Measurements from ENCODE around the gene SHMT1.

SHMT1 gene

DNA sequence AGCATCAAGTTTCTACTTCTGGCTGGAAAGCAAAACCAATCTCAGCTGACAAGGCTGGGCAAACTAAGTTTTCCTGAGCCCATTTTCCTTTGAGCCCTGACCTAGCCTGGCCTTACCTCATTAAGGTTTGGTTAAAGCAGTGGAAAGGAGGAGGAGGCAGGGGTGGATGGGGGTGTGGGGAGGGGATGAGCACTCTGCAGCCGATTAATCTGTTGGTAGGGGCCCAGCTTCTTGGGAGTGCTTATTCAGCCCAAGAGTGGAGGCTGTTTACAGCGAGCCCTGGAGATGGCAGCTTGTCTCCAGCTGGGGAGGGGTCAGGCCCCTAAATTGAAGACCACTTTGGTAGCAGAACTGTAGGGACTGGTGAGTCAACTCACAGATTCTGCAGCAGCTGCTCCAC lies 36.3 kb downstream of the SHMT1 start:
- DNase-seq (ENCODE audit: extremely low read depth, insufficient read length), result no peak
- TF ChIP-seq, protein P1, sequence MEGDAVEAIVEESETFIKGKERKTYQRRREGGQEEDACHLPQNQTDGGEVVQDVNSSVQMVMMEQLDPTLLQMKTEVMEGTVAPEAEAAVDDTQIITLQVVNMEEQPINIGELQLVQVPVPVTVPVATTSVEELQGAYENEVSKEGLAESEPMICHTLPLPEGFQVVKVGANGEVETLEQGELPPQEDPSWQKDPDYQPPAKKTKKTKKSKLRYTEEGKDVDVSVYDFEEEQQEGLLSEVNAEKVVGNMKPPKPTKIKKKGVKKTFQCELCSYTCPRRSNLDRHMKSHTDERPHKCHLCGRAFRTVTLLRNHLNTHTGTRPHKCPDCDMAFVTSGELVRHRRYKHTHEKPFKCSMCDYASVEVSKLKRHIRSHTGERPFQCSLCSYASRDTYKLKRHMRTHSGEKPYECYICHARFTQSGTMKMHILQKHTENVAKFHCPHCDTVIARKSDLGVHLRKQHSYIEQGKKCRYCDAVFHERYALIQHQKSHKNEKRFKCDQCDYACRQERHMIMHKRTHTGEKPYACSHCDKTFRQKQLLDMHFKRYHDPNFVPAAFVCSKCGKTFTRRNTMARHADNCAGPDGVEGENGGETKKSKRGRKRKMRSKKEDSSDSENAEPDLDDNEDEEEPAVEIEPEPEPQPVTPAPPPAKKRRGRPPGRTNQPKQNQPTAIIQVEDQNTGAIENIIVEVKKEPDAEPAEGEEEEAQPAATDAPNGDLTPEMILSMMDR (IDR thresholded peaks at IDR 0.05; ENCODE audit: insufficient read depth, low read length, poor library complexity, severe bottlenecking), result no peak

DNA sequence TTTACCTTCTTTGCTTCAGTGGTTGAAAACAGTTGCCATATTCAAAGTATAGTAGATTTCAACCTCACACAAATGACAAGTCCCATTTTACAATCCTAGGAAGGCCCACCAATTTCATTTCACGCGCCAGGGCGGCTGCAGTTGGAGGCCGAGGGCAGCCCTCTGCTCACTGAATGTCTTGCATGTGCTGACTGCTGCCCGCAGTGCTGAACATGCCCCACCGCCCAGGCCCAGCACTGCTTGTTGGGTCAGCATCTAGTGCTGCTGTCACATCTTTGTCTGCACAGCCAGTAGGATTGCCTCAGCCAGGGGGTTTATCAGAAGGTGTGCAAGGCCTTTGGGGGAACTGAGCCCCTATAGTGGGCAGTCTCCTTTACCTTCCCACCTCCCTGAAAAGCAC lies 36.8 kb downstream of the SHMT1 start:
- peaks cover 30% of the 10 kb centered on the region for H3K36me3 ChIP-seq (ENCODE audit: control insufficient read depth, insufficient read depth, low read length)

More for the DNA sequence above, 36.3 kb downstream of the SHMT1 start:
- Histone ChIP-seq H3K36me3 (ENCODE audit: control insufficient read depth, insufficient read depth, low read length) (peaks cover 30% of the 10 kb centered on the region), H3K4me3 (replicated peaks; ENCODE audit: low read depth, low read length) (no peak overlapping the region), H3K27me3 (replicated peaks; ENCODE audit: control insufficient read depth, insufficient read depth, low read length) (no peaks in the 10 kb centered on the region)

DNA sequence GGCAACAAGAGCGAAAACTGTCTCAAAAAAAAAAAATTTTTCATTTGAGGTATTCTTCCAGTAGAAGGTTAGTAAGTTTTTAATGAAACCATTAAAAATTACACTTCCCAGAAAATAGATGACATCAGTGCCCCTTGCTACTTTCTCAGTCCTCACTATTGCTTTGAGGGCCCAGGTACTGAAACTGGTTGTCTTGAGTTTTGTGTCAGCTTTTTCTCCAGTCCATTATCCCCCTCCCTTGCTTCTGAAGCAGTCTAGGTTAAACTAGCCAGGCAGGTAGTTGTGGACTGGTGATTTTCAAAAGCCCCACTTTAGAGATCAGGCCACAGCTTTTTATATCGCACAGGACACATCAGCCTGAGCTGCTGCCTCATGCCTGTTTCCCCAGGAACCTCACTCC lies 37.3 kb downstream of the SHMT1 start:
- no peak for DNase-seq (ENCODE audit: extremely low read depth, insufficient read length)
- Histone ChIP-seq H3K27me3 (replicated peaks; ENCODE audit: control insufficient read depth, insufficient read depth, low read length) (no peaks in the 10 kb centered on the region), H3K36me3 (ENCODE audit: control insufficient read depth, insufficient read depth, low read length) (peaks cover 27% of the 10 kb centered on the region), H3K4me3 (replicated peaks; ENCODE audit: low read depth, low read length) (no peak overlapping the region)
- TF ChIP-seq, protein P1 (IDR thresholded peaks at IDR 0.05; ENCODE audit: insufficient read depth, low read length, poor library complexity, severe bottlenecking), result no peak

More for the DNA sequence above, 36.8 kb downstream of the SHMT1 start:
- Histone ChIP-seq H3K27me3 (replicated peaks; ENCODE audit: control insufficient read depth, insufficient read depth, low read length) (no peaks in the 10 kb centered on the region), H3K4me3 (replicated peaks; ENCODE audit: low read depth, low read length) (no peak overlapping the region)
- no peak for DNase-seq (ENCODE audit: extremely low read depth, insufficient read length)
- TF ChIP-seq, protein P1 (IDR thresholded peaks at IDR 0.05; ENCODE audit: insufficient read depth, low read length, poor library complexity, severe bottlenecking), result no peak

DNA sequence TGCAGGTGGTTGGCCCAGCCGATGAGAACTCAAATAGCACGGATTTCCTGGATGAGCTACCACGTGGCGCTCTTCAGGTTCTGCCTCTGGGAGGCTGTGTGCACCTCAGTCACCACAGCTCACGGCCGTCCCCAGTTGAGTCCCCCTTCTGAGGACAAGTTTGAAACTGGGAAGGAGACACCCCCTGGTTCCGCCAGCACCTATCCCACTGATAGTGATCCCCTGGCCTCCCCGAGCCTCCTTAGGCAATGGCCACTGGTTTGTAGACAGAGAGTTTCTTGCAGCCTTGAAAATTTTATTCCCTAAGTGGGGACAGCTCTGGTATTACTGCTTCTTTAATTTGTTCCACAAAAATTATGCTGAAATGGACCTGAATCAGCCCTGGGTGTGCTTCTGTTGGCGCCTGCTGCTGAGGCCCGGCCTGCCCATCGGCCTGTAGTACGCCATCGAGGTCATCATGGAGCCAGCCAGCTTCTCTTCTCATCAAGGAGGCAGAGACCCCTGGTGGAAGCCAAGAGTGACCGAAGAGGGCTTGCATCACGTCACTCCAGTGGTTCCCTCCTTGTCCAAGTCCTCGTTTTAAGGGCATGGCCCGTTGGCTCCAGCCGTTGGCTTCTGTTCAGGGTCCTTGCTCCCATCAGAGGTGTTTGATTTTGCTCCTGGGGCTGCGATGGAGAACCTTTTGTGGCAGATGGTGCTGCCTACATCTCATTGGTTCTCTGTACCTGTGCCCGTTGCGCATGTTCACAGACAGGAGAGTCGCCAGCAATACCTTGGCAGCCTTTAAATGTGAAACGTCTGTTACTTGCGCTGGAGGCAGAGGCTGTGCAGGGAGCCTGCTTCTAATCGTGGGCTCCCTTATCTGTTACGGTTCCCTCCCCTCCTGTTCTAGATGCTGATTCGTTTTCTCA lies 39.0 kb downstream of the SHMT1 start:
- Histone ChIP-seq H3K27me3 (replicated peaks; ENCODE audit: control insufficient read depth, insufficient read depth, low read length) (no peaks in the 10 kb centered on the region), H3K36me3 (ENCODE audit: control insufficient read depth, insufficient read depth, low read length) (peaks cover 34% of the 10 kb centered on the region), H3K4me3 (replicated peaks; ENCODE audit: low read depth, low read length) (no peak overlapping the region)
- TF ChIP-seq, protein P1 (IDR thresholded peaks at IDR 0.05; ENCODE audit: insufficient read depth, low read length, poor library complexity, severe bottlenecking), result no peak
- no peak for DNase-seq (ENCODE audit: extremely low read depth, insufficient read length)

DNA sequence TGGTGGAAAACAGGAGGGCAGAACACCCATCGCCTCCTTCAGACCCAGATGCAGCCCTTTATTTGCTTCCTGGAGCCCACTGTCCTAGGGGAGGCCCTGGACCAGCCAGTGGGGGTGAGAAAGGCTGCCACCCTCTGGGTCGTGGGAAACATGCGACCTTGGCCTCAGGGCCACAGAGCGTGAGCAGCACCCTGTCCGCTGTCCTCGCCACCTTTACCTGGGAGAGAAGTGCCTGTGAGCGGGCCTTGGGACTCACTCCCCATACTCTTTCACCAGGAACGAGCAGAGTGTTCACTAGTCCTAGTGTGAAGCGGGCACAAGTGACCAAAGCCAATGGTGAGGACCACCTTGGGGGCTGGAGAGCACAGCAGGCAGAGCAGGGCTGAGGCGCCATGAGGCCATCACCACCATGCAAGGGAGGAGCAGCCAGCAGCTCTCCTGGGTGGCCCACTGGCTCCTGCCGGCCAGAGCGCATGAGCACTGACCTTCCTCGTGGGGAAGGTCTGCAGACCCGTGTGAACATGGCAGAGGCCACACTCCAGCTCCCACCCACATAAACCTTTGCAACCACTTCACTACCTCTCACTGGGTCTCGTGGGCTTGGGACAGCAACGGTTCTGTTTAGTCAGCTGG lies 39.7 kb downstream of the SHMT1 start:
- H3K36me3 ChIP-seq (ENCODE audit: control insufficient read depth, insufficient read depth, low read length), result peaks cover 36% of the 10 kb centered on the region
- no peak for DNase-seq (ENCODE audit: extremely low read depth, insufficient read length)
- H3K27me3 ChIP-seq (replicated peaks; ENCODE audit: control insufficient read depth, insufficient read depth, low read length), result no peaks in the 10 kb centered on the region
- no peak overlapping the region for H3K4me3 ChIP-seq (replicated peaks; ENCODE audit: low read depth, low read length)
- TF ChIP-seq, protein P1 (IDR thresholded peaks at IDR 0.05; ENCODE audit: insufficient read depth, low read length, poor library complexity, severe bottlenecking), result no peak

Measured in GM06990 (cell line).